T-helper 1 cell treated with Interleukin-12 subunit alpha and Interleukin-12 subunit beta and Interleukin-4 antibody, amounts not matched to agents 30 μg/mL and 1 μg/mL, for 36 hours (primary cell): ENCODE data around the gene LAMB2.

Experiments used
- H3K27ac Mint-ChIP-seq: one replicate; pipeline ENCODE4 v1.8.0; 2021; ENCODE audit warnings: mild to moderate bottlenecking, mixed read lengths
- H3K27me3 Mint-ChIP-seq: one replicate; pipeline ENCODE4 v1.8.0; 2021; ENCODE audit warnings: low read depth, mixed read lengths
- H3K36me3 Mint-ChIP-seq: one replicate; pipeline ENCODE4 v1.8.0; 2021; ENCODE audit warnings: low read depth, mixed read lengths
- H3K4me1 Mint-ChIP-seq: one replicate; pipeline ENCODE4 v1.8.0; 2021; ENCODE audit warnings: low read depth, mixed read lengths
- H3K4me3 Mint-ChIP-seq: one replicate; pipeline ENCODE4 v1.8.0; 2021; ENCODE audit warnings: mild to moderate bottlenecking, moderate library complexity, mixed read lengths
- H3K9me3 Mint-ChIP-seq: one replicate; pipeline ENCODE4 v1.8.0; 2021; ENCODE audit warnings: mixed read lengths

LAMB2 gene

DNA sequence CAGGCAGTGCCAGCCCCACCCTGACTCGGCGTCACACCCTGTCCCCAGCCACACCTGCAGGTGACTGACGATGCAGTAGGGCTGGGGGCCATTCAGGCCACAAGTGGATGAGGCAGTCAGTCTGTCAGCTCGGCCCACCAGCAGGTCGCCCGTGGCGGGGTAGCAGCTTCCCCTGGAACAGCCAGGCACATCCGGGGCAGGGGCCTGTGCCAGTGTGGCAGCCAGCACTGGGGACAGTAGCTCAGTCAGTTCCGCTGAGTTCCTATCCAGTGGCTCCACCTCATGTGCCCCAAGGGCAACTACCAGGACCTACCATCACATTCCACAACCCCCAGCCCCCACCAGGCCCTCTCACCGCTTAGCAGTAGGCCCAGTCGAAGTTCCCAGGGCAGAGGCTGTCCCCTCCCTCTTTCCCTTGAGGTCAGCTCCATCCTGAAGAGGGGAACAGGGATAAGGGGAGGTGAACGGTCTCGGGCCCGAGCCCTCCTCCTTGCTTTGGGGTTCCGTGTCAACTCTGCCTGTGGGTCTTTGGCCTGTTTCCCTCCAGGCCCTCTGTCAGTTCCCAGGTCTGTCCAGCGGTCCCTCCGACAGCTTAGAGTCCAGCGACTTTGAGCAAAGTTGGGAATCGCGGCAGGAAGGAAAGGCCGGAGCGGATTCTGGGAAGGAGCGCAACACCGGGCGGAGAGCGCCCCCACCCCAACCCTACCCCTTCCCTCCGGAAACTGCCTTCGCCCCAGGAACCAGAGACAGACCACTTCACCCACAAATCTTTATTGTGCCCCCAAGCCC lies at the start of gene LAMB2:
Gene LAMB2, minus strand, starts transcription at position 614 of the 789 bp plus-strand sequence. Its CDS starts 183 bp downstream, at position 431.
- H3K27ac Mint-ChIP-seq = no peak within 1 kb of the TSS
- H3K27me3 Mint-ChIP-seq = peaks cover 10% of the 10 kb centered on the region
- H3K9me3 Mint-ChIP-seq = no peaks in the 10 kb centered on the region
- no peak within 1 kb of the TSS for H3K4me3 Mint-ChIP-seq
- peaks cover 2% of the 10 kb centered on the region for H3K4me1 Mint-ChIP-seq
- H3K36me3 Mint-ChIP-seq = no peaks in the 10 kb centered on the region

DNA sequence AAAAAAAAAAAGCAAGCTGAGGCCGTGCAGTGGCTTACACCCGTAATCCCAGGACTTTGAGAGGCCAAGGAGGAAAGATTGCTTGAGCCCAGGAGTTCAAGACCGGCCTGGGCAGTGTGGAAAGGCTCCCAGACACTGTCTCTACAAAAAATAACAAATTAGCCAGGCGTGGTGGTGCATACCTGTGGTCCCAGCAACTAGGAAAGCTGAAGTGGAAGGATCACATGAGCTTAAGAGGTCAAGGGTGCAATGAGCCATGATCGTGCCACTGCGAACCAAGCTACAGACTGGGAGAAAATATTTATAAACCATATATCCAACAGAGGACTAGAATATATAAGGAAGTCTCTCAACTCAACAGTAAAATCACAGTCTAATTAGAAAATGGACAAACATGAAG lies 48.5 kb upstream of the LAMB2 start:
- Mint-ChIP-seq H3K4me1 (no peaks in the 10 kb centered on the region), H3K27me3 (peaks cover 10% of the 10 kb centered on the region), H3K4me3 (no peak overlapping the region), H3K9me3 (no peaks in the 10 kb centered on the region), H3K36me3 (no peaks in the 10 kb centered on the region), H3K27ac (no peak overlapping the region)

DNA sequence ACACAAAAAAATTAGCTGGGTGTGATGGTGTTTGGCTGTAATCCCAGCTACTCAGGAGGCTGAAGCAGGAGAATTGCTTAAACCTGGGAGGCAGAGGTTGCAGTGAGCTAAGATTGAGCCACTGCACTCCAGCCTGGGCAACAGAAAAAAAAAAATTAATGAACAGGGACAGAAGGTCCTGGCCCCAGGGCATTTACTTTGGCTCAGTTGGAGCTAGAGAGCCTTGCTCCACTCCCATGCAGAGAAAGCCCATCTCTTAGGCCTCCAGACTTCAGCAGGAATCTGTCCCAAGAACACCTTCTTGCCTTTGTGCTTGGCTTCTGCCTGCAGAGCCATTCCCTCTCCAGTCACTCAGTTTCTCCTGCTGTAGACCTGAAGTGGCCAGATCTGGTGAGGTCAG lies 47.3 kb upstream of the LAMB2 start:
- no peaks in the 10 kb centered on the region for H3K4me1 Mint-ChIP-seq
- H3K9me3 Mint-ChIP-seq = no peaks in the 10 kb centered on the region
- H3K36me3 Mint-ChIP-seq = no peaks in the 10 kb centered on the region

DNA sequence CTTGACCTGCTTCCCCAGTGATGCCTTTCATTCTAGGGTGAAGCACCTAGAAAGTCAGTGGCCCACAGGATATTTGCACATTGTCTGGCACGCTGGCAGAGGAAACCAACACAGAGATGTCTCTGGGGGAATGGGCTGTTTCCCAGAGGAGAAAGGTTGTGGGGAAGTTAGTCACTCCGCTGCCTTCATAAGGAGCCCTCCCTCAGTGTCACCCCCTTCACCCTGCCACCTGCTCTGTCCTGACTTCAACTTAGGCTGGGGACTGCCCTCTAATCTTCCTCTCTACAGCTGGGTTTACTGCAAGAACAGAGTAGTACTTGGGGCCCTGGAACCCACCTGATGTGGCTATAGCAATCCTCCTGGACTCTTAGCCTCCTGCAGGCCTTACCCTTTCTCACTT lies 44.2 kb upstream of the LAMB2 start:
- no peaks in the 10 kb centered on the region for H3K9me3 Mint-ChIP-seq
- no peaks in the 10 kb centered on the region for H3K36me3 Mint-ChIP-seq
- no peaks in the 10 kb centered on the region for H3K4me1 Mint-ChIP-seq
- peaks cover 10% of the 10 kb centered on the region for H3K27me3 Mint-ChIP-seq
- no peak overlapping the region for H3K27ac Mint-ChIP-seq
- H3K4me3 Mint-ChIP-seq = no peak overlapping the region

More for the DNA sequence above, 47.3 kb upstream of the LAMB2 start:
- Mint-ChIP-seq H3K4me3 (no peak overlapping the region), H3K27me3 (peaks cover 10% of the 10 kb centered on the region), H3K27ac (no peak overlapping the region)

- H3K4me1 Mint-ChIP-seq = peaks cover 4% of the 10 kb centered on the region
- peaks cover 10% of the 10 kb centered on the region for H3K27me3 Mint-ChIP-seq
- no peaks in the 10 kb centered on the region for H3K9me3 Mint-ChIP-seq
- no peaks in the 10 kb centered on the region for H3K36me3 Mint-ChIP-seq
- no peak overlapping the region for H3K27ac Mint-ChIP-seq
- no peak overlapping the region for H3K4me3 Mint-ChIP-seq
Observed at GRCh38 chr3:49175530-49175929, 42.7 kb upstream of the LAMB2 start.

GRCh38 chr3:49174397-49174985 lies 41.6 kb upstream of the LAMB2 start:
- Mint-ChIP-seq H3K27ac (no peak overlapping the region), H3K4me1 (peaks cover 4% of the 10 kb centered on the region), H3K9me3 (no peaks in the 10 kb centered on the region), H3K27me3 (peaks cover 8% of the 10 kb centered on the region), H3K4me3 (no peak overlapping the region), H3K36me3 (no peaks in the 10 kb centered on the region)

- peaks cover 1% of the 10 kb centered on the region for H3K27me3 Mint-ChIP-seq
- no peaks in the 10 kb centered on the region for H3K36me3 Mint-ChIP-seq
- H3K9me3 Mint-ChIP-seq = no peaks in the 10 kb centered on the region
- H3K4me1 Mint-ChIP-seq = peaks cover 4% of the 10 kb centered on the region
- no peak overlapping the region for H3K27ac Mint-ChIP-seq
- no peak overlapping the region for H3K4me3 Mint-ChIP-seq
Observed at GRCh38 chr3:49173792-49174170, 40.9 kb upstream of the LAMB2 start.

DNA sequence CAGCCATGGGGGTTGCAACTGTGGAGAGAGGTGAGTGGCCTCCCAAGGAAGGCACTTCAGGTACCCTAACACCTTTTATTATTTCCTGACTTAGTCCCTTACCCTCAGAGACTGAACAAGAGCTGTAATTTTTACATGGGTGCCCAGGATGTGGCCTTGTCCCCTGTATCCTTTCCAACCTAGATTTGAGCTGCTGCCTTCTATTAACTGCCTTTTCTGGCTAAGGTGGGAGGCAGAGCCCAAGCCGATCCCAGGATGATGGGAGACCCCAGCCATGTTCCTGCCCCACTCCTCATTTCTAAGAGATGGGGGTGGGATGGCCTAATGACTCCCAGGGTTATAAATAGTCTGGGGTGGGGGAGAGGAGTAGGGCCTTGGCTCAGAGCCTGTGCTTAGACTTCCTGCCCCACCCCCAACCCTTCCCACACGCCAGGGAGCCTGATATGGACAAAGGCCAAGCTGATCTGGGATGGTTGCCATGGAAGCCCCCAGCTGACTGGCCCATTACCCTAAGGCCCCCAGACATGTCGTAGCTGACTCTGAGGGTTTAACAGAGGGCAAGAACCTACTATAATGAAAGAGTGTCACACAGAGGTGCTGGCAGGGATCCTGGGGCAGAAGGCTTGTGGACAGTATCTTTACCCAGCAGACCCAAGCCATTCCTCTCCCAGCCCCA lies 40.4 kb upstream of the LAMB2 start:
- H3K27ac Mint-ChIP-seq = no peak overlapping the region
- no peaks in the 10 kb centered on the region for H3K36me3 Mint-ChIP-seq
- H3K9me3 Mint-ChIP-seq = no peaks in the 10 kb centered on the region
- no peaks in the 10 kb centered on the region for H3K27me3 Mint-ChIP-seq
- no peak overlapping the region for H3K4me3 Mint-ChIP-seq
- peaks cover 4% of the 10 kb centered on the region for H3K4me1 Mint-ChIP-seq

GRCh38 chr3:49172551-49173041 lies 39.7 kb upstream of the LAMB2 start:
- H3K27ac Mint-ChIP-seq = no peak overlapping the region
- no peaks in the 10 kb centered on the region for H3K27me3 Mint-ChIP-seq
- H3K4me1 Mint-ChIP-seq = peaks cover 4% of the 10 kb centered on the region
- H3K36me3 Mint-ChIP-seq = no peaks in the 10 kb centered on the region
- no peaks in the 10 kb centered on the region for H3K9me3 Mint-ChIP-seq
- H3K4me3 Mint-ChIP-seq = no peak overlapping the region

GRCh38 chr3:49171775-49172500 lies 39.1 kb upstream of the LAMB2 start:
- Mint-ChIP-seq H3K9me3 (peaks cover 1% of the 10 kb centered on the region), H3K4me1 (peaks cover 4% of the 10 kb centered on the region), H3K4me3 (peak overlapping the region; percentile 86), H3K27me3 (no peaks in the 10 kb centered on the region), H3K36me3 (no peaks in the 10 kb centered on the region), H3K27ac (no peak overlapping the region)

- peaks cover 3% of the 10 kb centered on the region for H3K36me3 Mint-ChIP-seq
- H3K27ac Mint-ChIP-seq = peak within 1 kb of the TSS; percentile 71
Observed at GRCh38 chr3:49171119-49171774, 38.4 kb upstream of the LAMB2 start, which contains the start of gene KLHDC8B. KLHDC8B (plus strand) TSS chr3:49171598; CDS start chr3:49172770, 1,172 bp downstream.

GRCh38 chr3:49170744-49171118 lies 37.9 kb upstream of the LAMB2 start:
- peaks cover 6% of the 10 kb centered on the region for H3K4me1 Mint-ChIP-seq
- H3K9me3 Mint-ChIP-seq = peaks cover 5% of the 10 kb centered on the region
- H3K36me3 Mint-ChIP-seq = peaks cover 3% of the 10 kb centered on the region
- H3K4me3 Mint-ChIP-seq = peak overlapping the region; percentile 86
- H3K27me3 Mint-ChIP-seq = no peaks in the 10 kb centered on the region
- peak overlapping the region; percentile 71 for H3K27ac Mint-ChIP-seq

More at GRCh38 chr3:49171119-49171774, 38.4 kb upstream of the LAMB2 start, which contains the start of gene KLHDC8B:
- Mint-ChIP-seq H3K4me3 (peak within 1 kb of the TSS; percentile 86), H3K27me3 (no peaks in the 10 kb centered on the region), H3K9me3 (peaks cover 5% of the 10 kb centered on the region), H3K4me1 (peaks cover 5% of the 10 kb centered on the region)

DNA sequence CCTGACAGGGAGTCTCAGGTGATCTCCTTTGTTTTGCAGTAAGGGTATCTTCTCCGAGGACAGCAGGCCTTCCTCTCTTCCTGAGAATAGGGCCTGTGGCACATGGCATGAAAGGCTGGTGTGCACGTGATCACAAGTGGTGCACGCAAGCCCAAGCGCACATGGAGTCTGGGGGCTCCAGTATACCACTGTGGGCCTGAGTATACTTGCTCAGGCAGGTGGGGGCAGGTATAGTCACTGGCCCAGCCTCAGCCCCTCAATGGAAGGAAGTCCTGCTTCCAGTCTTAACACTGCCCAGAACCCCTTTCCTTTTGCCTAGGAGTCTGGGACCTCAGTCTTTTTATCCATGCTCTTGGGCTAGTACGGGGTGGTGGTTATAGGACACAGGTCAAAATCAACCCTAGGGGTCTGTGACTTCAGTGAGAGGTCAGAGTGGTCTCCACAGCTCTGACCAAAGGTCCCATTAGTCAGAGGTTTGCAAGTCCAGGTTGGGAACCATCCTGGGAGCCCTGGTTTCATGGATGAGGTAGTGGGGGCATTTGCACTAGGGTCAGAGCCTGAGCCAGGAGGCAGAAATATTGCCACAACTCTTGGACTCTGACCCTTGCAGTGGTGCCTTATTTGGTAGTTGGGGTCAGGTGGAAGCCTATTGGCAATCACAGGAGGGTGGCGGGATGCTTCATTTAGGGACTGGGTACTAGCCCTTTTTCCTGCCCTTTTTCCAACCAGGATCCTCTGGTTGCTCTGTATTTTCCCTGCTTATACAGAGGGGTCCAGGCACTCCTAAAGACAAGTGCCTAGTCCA lies 34.1 kb upstream of the LAMB2 start:
- Mint-ChIP-seq H3K4me3 (peak overlapping the region; percentile 85), H3K27me3 (no peaks in the 10 kb centered on the region), H3K9me3 (peaks cover 5% of the 10 kb centered on the region), H3K36me3 (peaks cover 11% of the 10 kb centered on the region), H3K4me1 (peaks cover 24% of the 10 kb centered on the region), H3K27ac (peak overlapping the region; percentile 84)
